ENCODE data around the gene TBXAS1.
"Not testable (repeated sequence)": the region's sequence is repeated elsewhere in the genome, so short reads cannot be mapped to it uniquely, and the experiment has no call there.

- not testable (repeated sequence) for TF ChIP-seq CTCF (conservative IDR thresholded peaks at IDR 0.05; ENCODE audit: low read length); EZH2phosphoT487 (IDR thresholded peaks at IDR 0.05; ENCODE audit: borderline replicate concordance)
These were observed 100.2 kb downstream of the TBXAS1 start for GRCh38 chr7:139929221-139929620.

Data from Loucy (cell line).